GM12875 (cell line): Measurements from ENCODE around the gene PXK.

Experiments
- H3K4me3 ChIP-seq: one replicate; pipeline ENCODE4 v1.5.1; 2011; ENCODE audit warnings: low read depth, low read length, control low read depth
- TF ChIP-seq, protein P1 (sequence below): IDR thresholded peaks from 2 replicates; pipeline ENCODE4 v1.5.1; 2011; ENCODE audit warnings: low read depth, mild to moderate bottlenecking, control low read depth, inconsistent platforms, low read length, moderate library complexity, borderline replicate concordance; ENCODE audit not compliant: insufficient read depth

Gene PXK

DNA sequence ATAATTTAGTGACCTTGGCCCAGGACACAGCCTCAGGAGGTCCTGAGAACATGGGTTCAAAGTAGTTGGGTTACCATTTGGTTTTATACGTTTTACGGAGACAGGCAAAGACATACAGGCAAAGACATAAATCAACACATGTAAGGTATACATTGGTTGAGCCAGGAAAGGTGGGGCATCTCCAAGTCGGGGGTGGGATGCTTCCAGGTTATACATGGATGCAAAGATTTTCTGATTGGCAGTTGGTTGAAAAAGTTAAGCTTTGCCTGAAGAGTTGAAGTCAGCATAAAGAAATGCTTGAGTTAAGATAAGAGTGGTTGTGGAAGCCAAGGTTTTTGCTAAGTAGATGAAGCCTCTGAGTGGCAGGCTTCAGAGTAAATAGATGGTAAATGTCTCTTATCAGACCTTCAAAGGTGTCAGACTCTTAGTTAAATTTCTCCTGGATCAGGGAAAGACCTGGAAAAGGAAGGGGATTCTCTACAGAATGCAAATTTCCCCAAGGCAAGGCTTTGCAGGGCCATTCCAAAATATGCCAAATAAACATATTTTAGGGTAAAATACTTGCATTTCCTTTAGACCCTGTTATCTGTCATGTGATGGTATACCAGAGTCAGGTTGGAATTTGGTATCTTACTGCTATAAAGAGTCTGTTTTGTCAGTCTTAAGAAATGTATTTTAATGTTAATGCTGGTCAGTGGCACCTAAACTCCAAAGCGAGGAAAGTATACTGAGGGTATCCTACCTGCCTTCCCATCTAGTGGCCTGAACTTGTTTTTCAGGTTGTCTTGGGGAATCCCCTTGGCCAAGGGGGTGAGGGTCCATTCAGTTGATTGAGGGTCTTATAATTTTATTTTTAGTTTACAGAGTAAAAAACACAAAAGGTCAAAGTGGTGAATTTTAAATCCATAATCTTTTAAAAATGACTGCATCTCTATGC lies 109.1 kb downstream of the PXK start:
- TF ChIP-seq, protein P1, sequence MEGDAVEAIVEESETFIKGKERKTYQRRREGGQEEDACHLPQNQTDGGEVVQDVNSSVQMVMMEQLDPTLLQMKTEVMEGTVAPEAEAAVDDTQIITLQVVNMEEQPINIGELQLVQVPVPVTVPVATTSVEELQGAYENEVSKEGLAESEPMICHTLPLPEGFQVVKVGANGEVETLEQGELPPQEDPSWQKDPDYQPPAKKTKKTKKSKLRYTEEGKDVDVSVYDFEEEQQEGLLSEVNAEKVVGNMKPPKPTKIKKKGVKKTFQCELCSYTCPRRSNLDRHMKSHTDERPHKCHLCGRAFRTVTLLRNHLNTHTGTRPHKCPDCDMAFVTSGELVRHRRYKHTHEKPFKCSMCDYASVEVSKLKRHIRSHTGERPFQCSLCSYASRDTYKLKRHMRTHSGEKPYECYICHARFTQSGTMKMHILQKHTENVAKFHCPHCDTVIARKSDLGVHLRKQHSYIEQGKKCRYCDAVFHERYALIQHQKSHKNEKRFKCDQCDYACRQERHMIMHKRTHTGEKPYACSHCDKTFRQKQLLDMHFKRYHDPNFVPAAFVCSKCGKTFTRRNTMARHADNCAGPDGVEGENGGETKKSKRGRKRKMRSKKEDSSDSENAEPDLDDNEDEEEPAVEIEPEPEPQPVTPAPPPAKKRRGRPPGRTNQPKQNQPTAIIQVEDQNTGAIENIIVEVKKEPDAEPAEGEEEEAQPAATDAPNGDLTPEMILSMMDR: no peak
- no peak overlapping the region for H3K4me3 ChIP-seq

DNA sequence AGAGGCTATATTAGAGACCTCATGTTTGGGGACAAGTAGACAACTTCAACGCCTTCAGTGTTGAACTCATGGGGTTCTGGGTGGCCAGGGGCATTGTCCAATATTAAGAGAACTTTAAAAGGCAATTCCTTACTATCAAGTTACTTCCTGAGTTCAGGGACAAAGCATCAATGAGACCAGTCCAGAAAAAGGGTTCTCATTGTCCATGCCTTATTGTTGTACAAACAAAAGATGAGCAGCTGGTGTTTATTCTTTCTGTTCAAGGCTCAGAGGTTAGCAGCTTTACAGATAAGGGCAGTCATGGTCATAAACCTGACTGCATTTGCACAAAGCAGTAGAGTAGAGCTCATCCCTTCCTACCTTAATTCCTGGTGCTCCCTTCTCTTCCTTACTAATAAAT lies 119.5 kb downstream of the PXK start:
- TF ChIP-seq, protein P1: no peak
- H3K4me3 ChIP-seq: no peak overlapping the region

DNA sequence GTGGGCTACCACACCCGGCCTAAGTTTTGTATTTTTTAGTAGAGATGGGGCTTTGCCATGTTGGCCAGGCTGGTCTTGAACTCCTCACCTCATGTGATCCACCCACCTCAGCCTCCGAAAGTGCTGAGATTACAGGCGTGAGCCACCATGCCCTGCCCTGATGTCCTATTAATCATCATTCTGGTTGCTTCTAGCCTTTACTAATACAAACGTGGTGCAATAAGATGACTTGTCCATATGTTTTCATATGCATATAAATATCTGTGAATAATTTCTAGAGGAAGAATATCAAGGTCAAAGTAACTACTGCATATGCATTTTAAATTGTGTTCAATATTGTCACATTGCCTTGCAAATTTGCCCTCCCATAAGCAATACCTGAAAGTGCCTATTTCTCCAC lies 126.5 kb downstream of the PXK start:
- TF ChIP-seq, protein P1: no peak
- H3K4me3 ChIP-seq: no peak overlapping the region

DNA sequence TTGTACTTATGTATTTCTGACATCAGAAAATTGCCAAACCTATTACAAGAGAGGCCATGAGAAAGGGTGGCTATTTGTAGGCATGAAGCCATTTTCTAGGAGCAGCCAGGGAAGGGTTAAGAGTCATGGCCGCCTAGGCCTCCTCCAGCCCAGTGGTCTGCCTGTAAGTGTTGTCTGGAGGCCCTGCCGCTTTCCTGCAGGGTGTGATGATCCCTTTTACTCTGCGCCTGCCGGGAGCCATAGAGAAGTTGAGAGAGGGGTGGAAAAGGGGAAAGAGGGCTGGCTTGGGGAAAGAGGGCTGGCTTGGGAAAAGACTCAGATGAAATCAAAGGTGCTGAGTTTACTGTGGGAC lies 130.1 kb downstream of the PXK start:
- TF ChIP-seq, protein P1: no peak
- H3K4me3 ChIP-seq: no peak overlapping the region

DNA sequence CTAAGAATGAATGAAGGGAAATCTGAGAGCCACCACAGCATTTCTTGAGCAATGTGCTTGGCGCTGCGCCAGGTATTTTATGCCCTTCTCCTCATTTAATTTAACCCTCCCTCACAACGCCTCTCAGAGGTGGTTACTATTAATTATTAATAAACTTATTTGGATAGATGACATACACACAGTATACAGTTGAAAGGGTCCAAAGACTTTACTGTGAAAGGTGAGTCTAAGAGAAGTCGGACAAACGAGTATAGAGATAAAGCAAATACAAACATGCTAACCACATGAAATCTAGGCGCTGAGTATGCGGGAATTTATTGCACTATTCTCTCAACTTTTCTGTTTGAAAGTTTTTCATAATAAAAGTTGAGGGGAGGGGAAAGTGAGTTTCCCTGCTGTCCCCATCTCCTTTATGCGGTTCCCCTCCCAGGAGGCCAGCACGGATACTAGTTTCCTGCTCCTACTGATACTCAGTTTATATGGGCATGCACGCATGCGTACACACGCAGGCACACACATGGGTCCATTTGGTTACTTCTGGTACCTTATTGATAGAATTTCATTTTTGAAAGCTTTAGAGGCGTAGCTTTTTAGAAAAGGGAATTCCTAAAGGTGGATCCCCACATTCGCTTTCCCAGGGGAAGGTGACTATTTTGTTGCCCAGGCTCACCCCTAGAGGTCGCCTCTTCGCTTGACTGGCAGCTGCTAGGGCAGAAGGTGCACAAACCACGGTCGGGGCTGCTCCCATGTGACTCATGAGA lies 130.7 kb downstream of the PXK start:
- TF ChIP-seq, protein P1: peak; percentile 92
- H3K4me3 ChIP-seq: no peak overlapping the region

DNA sequence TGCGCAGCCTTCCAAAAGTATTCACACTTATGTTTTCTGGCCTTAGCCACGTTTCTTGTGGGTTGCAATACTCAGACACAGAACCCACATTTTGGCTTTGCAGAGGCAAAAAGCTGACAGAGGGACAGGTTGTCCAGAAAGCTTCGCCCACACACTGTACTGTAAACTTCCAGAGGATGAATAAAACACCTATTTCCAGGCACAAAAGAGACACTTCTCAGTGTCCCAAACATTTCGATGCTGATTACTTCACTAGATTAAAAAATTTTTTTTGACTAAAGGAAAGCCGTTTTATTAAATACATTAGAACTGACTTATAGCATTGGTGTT lies 131.2 kb downstream of the PXK start:
- no peak overlapping the region for H3K4me3 ChIP-seq

More for the DNA sequence above, 131.2 kb downstream of the PXK start:
- TF ChIP-seq, protein P1: no peak
